GM20000 (cell line): ENCODE data around the gene IRF4.
A peak's percentile ranks its signal among the peaks of the same experiment; 100 is the strongest.

Experiments used
- DNase-seq: peaks from one replicate; pipeline ENCODE4 v3.0.0; 2012; ENCODE audit warnings: low spot score
- CTCF ChIP-seq: IDR thresholded peaks from 2 replicates; pipeline ENCODE4 v1.5.1; 2012; ENCODE audit warnings: mild to moderate bottlenecking, control low read depth; ENCODE audit errors: extremely low read depth, missing control alignments

Gene IRF4

GRCh38 chr6:388202-388903, 3.2 kb upstream of the IRF4 start:
- no peak for TF ChIP-seq CTCF

DNA sequence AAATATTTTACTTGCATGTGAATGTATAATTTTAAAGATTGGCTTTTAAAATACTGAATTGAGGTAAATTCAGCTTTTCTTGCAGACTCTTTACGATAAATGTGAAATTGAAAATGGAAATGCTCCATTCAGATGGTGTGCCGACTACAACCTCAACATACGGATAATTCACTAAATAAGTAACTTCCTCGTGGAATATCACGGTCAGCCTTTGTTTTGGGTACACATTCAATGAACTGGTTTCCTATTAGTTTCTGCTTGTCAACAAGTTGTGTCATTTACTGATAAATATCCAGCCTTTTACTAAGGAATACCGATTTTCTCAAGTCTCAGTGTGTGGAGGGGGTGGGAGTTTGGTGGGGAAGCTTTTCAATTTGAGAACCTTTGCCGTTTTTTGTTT, 2.4 kb upstream of the IRF4 start:
- TF ChIP-seq CTCF = no peak
- DNase-seq = no peak

More at GRCh38 chr6:388202-388903, 3.2 kb upstream of the IRF4 start:
- DNase-seq = no peak

- peak; percentile 82 for DNase-seq
- no peak for TF ChIP-seq CTCF
Observed at GRCh38 chr6:389622-390021, 1.9 kb upstream of the IRF4 start.

- DNase-seq = peak; percentile 76
Observed at GRCh38 chr6:390914-391558, 516 bp upstream of the IRF4 start.

GRCh38 chr6:392441-393390, 1.2 kb downstream of the IRF4 start:
- TF ChIP-seq CTCF = no peak
- no peak for DNase-seq

More at GRCh38 chr6:390914-391558, 516 bp upstream of the IRF4 start:
- TF ChIP-seq CTCF = no peak

GRCh38 chr6:393391-394221, 2.1 kb downstream of the IRF4 start:
- no peak for TF ChIP-seq CTCF
- no peak for DNase-seq
